HepG2 (cell line): Measurements from ENCODE around the gene PRKCG. TPM values are rescaled to one million over a fixed set of nuclear protein-coding genes. Genes with fewer than 3 reads are reported as not detected.

Experiments used
- BHLHE40 ChIP-seq: IDR thresholded peaks from 2 replicates; pipeline ENCODE4 v1.6.1; 2011; ENCODE audit warnings: low read length, improper control_type of control experiment
- BORCS8-MEF2B ChIP-seq: sonication (generic); formaldehyde crosslinking; IDR thresholded peaks from 2 replicates; pipeline ENCODE4 v1.8.0; 2022; ENCODE audit warnings: mild to moderate bottlenecking, missing genetic modification reagents
- BRCA1 ChIP-seq: sonication (generic); formaldehyde crosslinking; IDR thresholded peaks from 2 replicates; pipeline ENCODE4 v1.4.0; 2020; ENCODE audit warnings: missing genetic modification reagents
- CC2D1A ChIP-seq: sonication (generic); formaldehyde crosslinking; IDR thresholded peaks from 2 replicates; pipeline ENCODE4 v1.8.1; 2023; ENCODE audit warnings: mild to moderate bottlenecking, missing genetic modification reagents
- GTF3A ChIP-seq: sonication (generic); formaldehyde crosslinking; conservative IDR thresholded peaks from 2 replicates; pipeline ENCODE4 v1.4.0; 2020; ENCODE audit warnings: mild to moderate bottlenecking, missing genetic modification reagents
- HNRNPUL1 ChIP-seq: fragments of 200-400 bp; formaldehyde crosslinking; IDR thresholded peaks from 2 replicates; pipeline ENCODE4 v1.6.1; 2017; ENCODE audit warnings: low read depth, mild to moderate bottlenecking, low read length, moderate library complexity
- HOXA3 ChIP-seq: sonication (generic); formaldehyde crosslinking; IDR thresholded peaks from 2 replicates; pipeline ENCODE4 v1.5.0; 2020; ENCODE audit warnings: missing genetic modification reagents
- KAT7 ChIP-seq: IDR thresholded peaks from 2 replicates; pipeline ENCODE4 v1.6.1; 2018; ENCODE audit warnings: borderline replicate concordance, missing compliant biosample characterization
- KDM5A ChIP-seq: fragments of 200-600 bp; sonication (generic); IDR thresholded peaks from 2 replicates; pipeline ENCODE4 v1.7.0; 2018; ENCODE audit warnings: antibody characterized with exemption, mild to moderate bottlenecking, low read length, borderline replicate concordance
- MTF2 ChIP-seq: sonication (generic); formaldehyde crosslinking; IDR thresholded peaks from 2 replicates; pipeline ENCODE4 v1.5.0; 2020; ENCODE audit warnings: missing genetic modification reagents, borderline replicate concordance
- NFE2L2 ChIP-seq: fragments of 150-350 bp; IDR thresholded peaks from 2 replicates; pipeline ENCODE4 v1.6.1; 2014; ENCODE audit warnings: low read length
- NR2F2 ChIP-seq: IDR thresholded peaks from 2 replicates; pipeline ENCODE4 v1.6.1; 2012; ENCODE audit warnings: low read depth, inconsistent platforms, borderline replicate concordance
- TRIM24 ChIP-seq: sonication (generic); formaldehyde crosslinking; IDR thresholded peaks from 2 replicates; pipeline ENCODE4 v1.8.0; 2022; ENCODE audit warnings: mild to moderate bottlenecking, missing genetic modification reagents
- XRCC5 ChIP-seq: fragments of 200-400 bp; formaldehyde crosslinking; optimal IDR thresholded peaks from 2 replicates; pipeline ENCODE3; 2017; ENCODE audit warnings: mild to moderate bottlenecking, low read length
- ZBTB7A ChIP-seq: sonication (generic); formaldehyde crosslinking; IDR thresholded peaks from 2 replicates; pipeline ENCODE4 v1.8.0; 2022; ENCODE audit warnings: mild to moderate bottlenecking, missing genetic modification reagents
- ZFP36L1 ChIP-seq: sonication (generic); formaldehyde crosslinking; IDR thresholded peaks from 2 replicates; pipeline ENCODE4 v1.8.0; 2022; ENCODE audit warnings: mild to moderate bottlenecking, missing genetic modification reagents, moderate library complexity
- ZIK1 ChIP-seq: sonication (generic); formaldehyde crosslinking; IDR thresholded peaks from 2 replicates; pipeline ENCODE4 v1.5.0; 2020; ENCODE audit warnings: mild to moderate bottlenecking, low read depth, missing genetic modification reagents, borderline replicate concordance
- ZNF17 ChIP-seq: sonication (generic); formaldehyde crosslinking; IDR thresholded peaks from 2 replicates; pipeline ENCODE4 v1.5.0; 2020; ENCODE audit warnings: mild to moderate bottlenecking, missing genetic modification reagents
- ZNF331 ChIP-seq: sonication (generic); formaldehyde crosslinking; IDR thresholded peaks from 2 replicates; pipeline ENCODE4 v1.4.0; 2020; ENCODE audit warnings: missing genetic modification reagents
- ZNF530 ChIP-seq: sonication (generic); formaldehyde crosslinking; IDR thresholded peaks from 2 replicates; pipeline ENCODE4 v1.5.0; 2020; ENCODE audit warnings: low read depth, mild to moderate bottlenecking, missing genetic modification reagents
- ZNF543 ChIP-seq: sonication (generic); formaldehyde crosslinking; IDR thresholded peaks from 2 replicates; pipeline ENCODE4 v1.4.0; 2020; ENCODE audit warnings: mild to moderate bottlenecking, missing genetic modification reagents
- ZNF598 ChIP-seq: sonication (generic); formaldehyde crosslinking; IDR thresholded peaks from 2 replicates; pipeline ENCODE4 v1.5.1; 2020; ENCODE audit warnings: mild to moderate bottlenecking, missing genetic modification reagents, borderline replicate concordance
- ZNF747 ChIP-seq: sonication (generic); formaldehyde crosslinking; IDR thresholded peaks from 2 replicates; pipeline ENCODE4 v1.8.1; 2023; ENCODE audit warnings: missing genetic modification reagents, mild to moderate bottlenecking, borderline replicate concordance
- ZNF780A ChIP-seq: sonication (generic); formaldehyde crosslinking; IDR thresholded peaks from 2 replicates; pipeline ENCODE4 v1.8.0; 2022; ENCODE audit warnings: mild to moderate bottlenecking, missing genetic modification reagents, moderate library complexity
- polyA plus RNA-seq, 8 experiments: library from polyadenylated mRNA; depleted of rRNA in 3 of 8; stranded (reverse) in 7 of 8; unstranded in 1 of 8; fragments of >200 nt; fragmentation: Illumina TruSeq in 4 of 8; extraction: Trizol in 4 of 8; gene quantifications; 2 replicates each; pipeline versions ENCODE4 v1.2.1 to v1.2.3, GENCODE V29; 2011 to 2016; ENCODE audit warnings: low read depth in 4 of 8, missing spikeins in 1 of 8, mixed read lengths in 1 of 8; ENCODE audit not compliant: insufficient read depth in 1 of 8
- total RNA-seq, 5 experiments: library from RNA; depleted of rRNA; stranded (reverse); fragments of >200 nt; fragmentation: Illumina TruSeq; extraction: Trizol; gene quantifications; 2 replicates each; pipeline ENCODE4 v1.2.3, GENCODE V29; 2016; ENCODE audit warnings: low read depth in 1 of 5
- TF ChIP-seq, protein P1 (sequence below): sonication (generic); formaldehyde crosslinking; IDR thresholded peaks from 2 replicates; pipeline ENCODE4 v1.4.0; 2020; ENCODE audit warnings: missing genetic modification reagents
- TF ChIP-seq, protein P2 (sequence below): sonication (generic); formaldehyde crosslinking; IDR thresholded peaks from 2 replicates; pipeline ENCODE4 v1.9.0; 2021; ENCODE audit warnings: missing genetic modification reagents, borderline replicate concordance

The PRKCG gene
- total and polyA plus RNA-seq, 2 of the 13 experiments (the other 11 are each of a cell fraction or from before 2014, with no cell fraction given), result 0.02 to 0.03 TPM

DNA sequence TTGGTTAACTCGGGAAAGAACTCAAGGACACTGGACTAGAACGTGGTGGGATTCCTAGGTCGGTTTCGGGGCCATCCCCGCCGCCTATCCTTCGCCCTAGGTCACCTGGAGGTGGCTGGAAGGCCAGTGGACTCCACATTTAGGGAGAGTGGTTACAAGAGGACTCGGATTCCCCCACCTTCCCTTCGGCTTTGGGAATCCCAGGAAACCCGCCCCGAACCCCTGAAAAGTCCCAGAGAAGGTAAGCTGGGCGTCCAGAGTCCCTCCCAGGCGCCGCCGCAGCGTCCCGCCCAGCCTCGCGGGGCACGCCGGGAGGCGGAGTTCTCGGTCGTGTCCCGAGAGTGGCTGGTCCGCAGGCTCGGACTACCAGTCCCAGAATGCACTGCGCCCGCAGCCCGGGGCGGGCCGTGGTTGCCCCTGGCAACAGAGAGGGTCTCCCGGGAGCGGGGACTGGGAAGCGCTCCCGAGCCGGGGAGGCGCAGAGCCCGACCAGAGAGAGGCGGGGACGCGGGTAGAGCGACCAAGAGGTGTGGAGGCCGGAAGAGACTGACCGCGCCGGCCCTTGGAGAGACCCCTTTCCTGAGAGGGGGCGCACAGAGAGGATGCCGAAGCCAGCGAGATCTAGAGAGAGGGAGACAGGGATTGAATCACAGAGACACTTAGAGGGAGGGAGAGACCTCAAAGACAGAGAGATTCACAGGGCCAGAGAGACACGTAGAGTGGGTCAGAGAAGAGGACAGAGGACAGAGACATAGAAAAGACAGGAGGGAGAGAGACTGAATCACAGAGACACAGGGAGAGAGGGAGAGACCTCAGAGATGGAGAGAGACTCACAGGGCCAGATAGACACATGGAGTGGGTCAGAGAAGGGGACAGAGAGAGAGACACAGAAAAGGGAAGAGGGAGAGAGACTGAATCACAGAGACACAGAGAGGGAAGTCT lies 2.6 kb upstream of the PRKCG start (continued):
- TF ChIP-seq, protein P1, sequence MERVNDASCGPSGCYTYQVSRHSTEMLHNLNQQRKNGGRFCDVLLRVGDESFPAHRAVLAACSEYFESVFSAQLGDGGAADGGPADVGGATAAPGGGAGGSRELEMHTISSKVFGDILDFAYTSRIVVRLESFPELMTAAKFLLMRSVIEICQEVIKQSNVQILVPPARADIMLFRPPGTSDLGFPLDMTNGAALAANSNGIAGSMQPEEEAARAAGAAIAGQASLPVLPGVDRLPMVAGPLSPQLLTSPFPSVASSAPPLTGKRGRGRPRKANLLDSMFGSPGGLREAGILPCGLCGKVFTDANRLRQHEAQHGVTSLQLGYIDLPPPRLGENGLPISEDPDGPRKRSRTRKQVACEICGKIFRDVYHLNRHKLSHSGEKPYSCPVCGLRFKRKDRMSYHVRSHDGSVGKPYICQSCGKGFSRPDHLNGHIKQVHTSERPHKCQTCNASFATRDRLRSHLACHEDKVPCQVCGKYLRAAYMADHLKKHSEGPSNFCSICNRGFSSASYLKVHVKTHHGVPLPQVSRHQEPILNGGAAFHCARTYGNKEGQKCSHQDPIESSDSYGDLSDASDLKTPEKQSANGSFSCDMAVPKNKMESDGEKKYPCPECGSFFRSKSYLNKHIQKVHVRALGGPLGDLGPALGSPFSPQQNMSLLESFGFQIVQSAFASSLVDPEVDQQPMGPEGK, result peak; percentile 39; the same call in 1 of the 2 replicates
- TF ChIP-seq ZNF543 (CRISPR knock-in tag) (no peak), CC2D1A (no peak), ZNF747 (CRISPR knock-in tag) (no peak), XRCC5 (peak; percentile 84), ZFP36L1 (CRISPR knock-in tag) (no peak), KDM5A (no peak), BHLHE40 (no peak), ZIK1 (no peak), ZBTB7A (CRISPR knock-in tag) (0 out of 2 replicates have a peak, but pooled peaks have one; percentile 31), KAT7 (no peak), BORCS8-MEF2B (CRISPR knock-in tag) (no peak; the same call in 1 of the 2 replicates), NFE2L2 (no peak), ZNF598 (CRISPR knock-in tag) (no peak), ZNF17 (CRISPR knock-in tag) (no peak), HOXA3 (CRISPR knock-in tag) (peak; percentile 19; the same call in 1 of the 2 replicates), BRCA1 (CRISPR knock-in tag) (no peak), MTF2 (CRISPR knock-in tag) (no peak), TRIM24 (CRISPR knock-in tag) (no peak), NR2F2 (no peak), ZNF780A (CRISPR knock-in tag) (no peak), ZNF331 (CRISPR knock-in tag) (no peak), GTF3A (CRISPR knock-in tag) (no peak), ZNF530 (CRISPR knock-in tag) (no peak), HNRNPUL1 (no peak)
- TF ChIP-seq, protein P2, sequence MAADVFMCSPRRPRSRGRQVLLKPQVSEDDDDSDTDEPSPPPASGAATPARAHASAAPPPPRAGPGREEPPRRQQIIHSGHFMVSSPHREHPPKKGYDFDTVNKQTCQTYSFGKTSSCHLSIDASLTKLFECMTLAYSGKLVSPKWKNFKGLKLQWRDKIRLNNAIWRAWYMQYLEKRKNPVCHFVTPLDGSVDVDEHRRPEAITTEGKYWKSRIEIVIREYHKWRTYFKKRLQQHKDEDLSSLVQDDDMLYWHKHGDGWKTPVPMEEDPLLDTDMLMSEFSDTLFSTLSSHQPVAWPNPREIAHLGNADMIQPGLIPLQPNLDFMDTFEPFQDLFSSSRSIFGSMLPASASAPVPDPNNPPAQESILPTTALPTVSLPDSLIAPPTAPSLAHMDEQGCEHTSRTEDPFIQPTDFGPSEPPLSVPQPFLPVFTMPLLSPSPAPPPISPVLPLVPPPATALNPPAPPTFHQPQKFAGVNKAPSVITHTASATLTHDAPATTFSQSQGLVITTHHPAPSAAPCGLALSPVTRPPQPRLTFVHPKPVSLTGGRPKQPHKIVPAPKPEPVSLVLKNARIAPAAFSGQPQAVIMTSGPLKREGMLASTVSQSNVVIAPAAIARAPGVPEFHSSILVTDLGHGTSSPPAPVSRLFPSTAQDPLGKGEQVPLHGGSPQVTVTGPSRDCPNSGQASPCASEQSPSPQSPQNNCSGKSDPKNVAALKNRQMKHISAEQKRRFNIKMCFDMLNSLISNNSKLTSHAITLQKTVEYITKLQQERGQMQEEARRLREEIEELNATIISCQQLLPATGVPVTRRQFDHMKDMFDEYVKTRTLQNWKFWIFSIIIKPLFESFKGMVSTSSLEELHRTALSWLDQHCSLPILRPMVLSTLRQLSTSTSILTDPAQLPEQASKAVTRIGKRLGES (CRISPR knock-in tag), result no peak
